CD8-positive, alpha-beta memory T cell (primary cell): ENCODE measurements around the gene TSPYL2. TPM values are rescaled to one million over a fixed set of nuclear protein-coding genes. Genes with fewer than 3 reads are reported as not detected.

Experiments used
- CTCF ChIA-PET: fragments of 350-600 bp; sonication (Branson Sonifier 250); formaldehyde crosslinking; loops from one replicate; lab custom pipeline; 2021; ENCODE audit warnings: antibody characterized with exemption; lab: Charles Lee
- POLR2A ChIA-PET: fragments of 350-600 bp; sonication (Branson Sonifier 250); formaldehyde crosslinking; loops from one replicate; lab custom pipeline; 2021; ENCODE audit warnings: antibody characterized with exemption; lab: Charles Lee
- DNase-seq, 5 donors: peaks; one replicate each; pipeline versions ENCODE4 v3.0.0 to v3.0.0-alpha.2; 2020 to 2022; ENCODE audit warnings: mixed read lengths in 1 of 5
- H3K27ac ChIP-seq: one replicate; pipeline ENCODE4 v1.7.0; 2013; ENCODE audit warnings: low read depth, mild to moderate bottlenecking, low read length, moderate library complexity
- H3K27me3 ChIP-seq: 2 replicates; pipeline ENCODE4 v1.7.0; 2013; ENCODE audit warnings: low read length, mild to moderate bottlenecking; ENCODE audit not compliant: insufficient read depth, poor library complexity, severe bottlenecking
- H3K36me3 ChIP-seq: 2 replicates; pipeline ENCODE4 v1.7.0; 2013; ENCODE audit warnings: mild to moderate bottlenecking, low read length, moderate library complexity; ENCODE audit not compliant: insufficient read depth
- H3K4me1 ChIP-seq: 2 replicates; pipeline ENCODE4 v1.7.0; 2013; ENCODE audit warnings: mild to moderate bottlenecking, low read length, moderate library complexity; ENCODE audit not compliant: insufficient read depth
- H3K4me3 ChIP-seq: 2 replicates; pipeline ENCODE4 v1.7.0; 2013; ENCODE audit warnings: mild to moderate bottlenecking, low read length
- H3K9me3 ChIP-seq: 2 replicates; pipeline ENCODE4 v1.7.0; 2013; ENCODE audit warnings: mild to moderate bottlenecking, low read length
- H3K27ac Mint-ChIP-seq, 8 donors: one replicate each; pipeline ENCODE4 v1.8.0; 2020 to 2021; ENCODE audit warnings: mixed read lengths in 8 of 8, mild to moderate bottlenecking in 6 of 8, inconsistent platforms in 3 of 8, moderate library complexity in 3 of 8
- H3K27me3 Mint-ChIP-seq, 2 donors: one replicate each; pipeline ENCODE4 v1.8.0; 2020 to 2021; ENCODE audit warnings: mixed read lengths in 2 of 2, mild to moderate bottlenecking in 1 of 2, moderate library complexity in 1 of 2
- H3K36me3 Mint-ChIP-seq, 3 donors: one replicate each; pipeline ENCODE4 v1.8.0; 2020 to 2021; ENCODE audit warnings: mixed read lengths in 3 of 3, inconsistent platforms in 1 of 3, mild to moderate bottlenecking in 1 of 3
- H3K4me1 Mint-ChIP-seq, 3 donors: one replicate each; pipeline ENCODE4 v1.8.0; 2020 to 2021; ENCODE audit warnings: mixed read lengths in 3 of 3, inconsistent platforms in 1 of 3, mild to moderate bottlenecking in 1 of 3
- H3K4me3 Mint-ChIP-seq, 7 donors: one replicate each; pipeline ENCODE4 v1.8.0; 2020 to 2021; ENCODE audit warnings: mixed read lengths in 7 of 7, mild to moderate bottlenecking in 6 of 7, moderate library complexity in 4 of 7, inconsistent platforms in 2 of 7
- H3K9me3 Mint-ChIP-seq, 5 donors: one replicate each; pipeline ENCODE4 v1.8.0; 2020 to 2022; ENCODE audit warnings: mixed read lengths in 5 of 5, mild to moderate bottlenecking in 3 of 5, moderate library complexity in 2 of 5, inconsistent platforms in 1 of 5
- polyA plus RNA-seq: library from polyadenylated mRNA; unstranded; fragments of 300-500 nt; fragmentation: Illumina TruSeq; gene quantifications from one replicate; pipeline ENCODE4 v1.2.3, GENCODE V29; 2021
- total RNA-seq, 2 experiments: library from RNA; stranded (reverse); gene quantifications; one replicate each; pipeline ENCODE4 v1.2.3, GENCODE V29; 2021

Gene TSPYL2
- total and polyA plus RNA-seq, 3 experiments from 2014 or later: 23.1 to 47.9 (median 38.4) TPM

DNA sequence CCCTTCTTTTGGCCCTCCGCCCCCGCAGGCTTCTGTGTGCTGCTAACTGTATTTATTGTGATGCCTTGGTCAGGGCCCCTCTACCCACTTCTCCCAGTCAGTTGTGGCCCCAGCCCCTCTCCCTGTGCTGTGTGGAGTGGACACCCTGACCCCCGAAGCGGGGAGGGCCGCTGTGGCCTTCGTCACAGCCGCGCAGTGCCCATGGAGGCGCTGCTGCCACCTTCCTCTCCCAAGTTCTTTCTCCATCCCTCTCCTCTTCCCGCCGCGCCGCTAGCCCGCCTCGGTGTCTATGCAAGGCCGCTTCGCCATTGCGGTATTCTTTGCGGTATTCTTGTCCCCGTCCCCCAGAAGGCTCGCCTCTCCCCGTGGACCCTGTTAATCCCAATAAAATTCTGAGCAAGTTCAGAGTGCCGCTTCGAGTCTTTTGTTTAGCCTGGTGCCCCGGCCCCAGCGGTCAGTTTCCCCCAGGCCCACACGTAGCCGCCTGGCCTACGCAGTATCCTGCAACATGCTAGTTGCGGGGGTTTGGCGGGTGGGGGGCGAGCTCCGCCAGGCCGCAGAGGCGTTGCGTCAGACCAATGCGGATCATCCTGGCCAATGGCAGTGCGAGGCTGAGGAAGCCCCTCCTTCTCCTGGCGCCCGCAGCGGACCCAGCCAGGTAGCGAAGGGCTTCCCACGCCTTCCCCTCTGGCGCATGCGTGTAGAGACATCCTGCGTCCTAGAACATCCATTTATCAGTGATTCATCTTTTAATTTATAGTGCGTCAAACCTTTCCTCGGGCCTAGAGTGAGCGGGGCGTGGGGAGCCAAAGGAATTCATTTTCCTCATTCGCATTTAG, 6.2 kb downstream of the TSPYL2 start:
- DNase-seq: peak; percentile 72 to 90 (median 83)
- peak overlapping the region; percentile 89 to 98 (median 93) for H3K4me3 Mint-ChIP-seq
- H3K4me1 Mint-ChIP-seq: peaks cover 34 to 64% (median 45%) of the 10 kb centered on the region in 3 donors
- Histone ChIP-seq H3K27me3 (no peaks in the 10 kb centered on the region), H3K9me3 (no peaks in the 10 kb centered on the region), H3K4me1 (peaks cover 14% of the 10 kb centered on the region), H3K36me3 (peaks cover 22% of the 10 kb centered on the region), H3K27ac (peak overlapping the region; percentile 80), H3K4me3 (peak overlapping the region; percentile 67)
- H3K27me3 Mint-ChIP-seq: peaks cover 0 to 18% of the 10 kb centered on the region in 2 donors
- CTCF ChIA-PET: interaction anchor here (1.0 to 2.2 kb wide), 3 partner anchors 15 to 16 kb away, joined by 3 to 8 read pairs (median 7); no protein-coding TSS in a partner anchor
- peaks cover 0 to 2% (median 0%) of the 10 kb centered on the region in 5 donors for H3K9me3 Mint-ChIP-seq
- POLR2A ChIA-PET: interaction anchor here (0.5 to 0.8 kb wide), 2 partner anchors 88 to 1321 kb away, joined by 3 read pairs; no protein-coding TSS in a partner anchor
- peaks cover 5 to 54% (median 8%) of the 10 kb centered on the region in 3 donors for H3K36me3 Mint-ChIP-seq
- H3K27ac Mint-ChIP-seq: peak overlapping the region; percentile 96 to 100 (median 99)

DNA sequence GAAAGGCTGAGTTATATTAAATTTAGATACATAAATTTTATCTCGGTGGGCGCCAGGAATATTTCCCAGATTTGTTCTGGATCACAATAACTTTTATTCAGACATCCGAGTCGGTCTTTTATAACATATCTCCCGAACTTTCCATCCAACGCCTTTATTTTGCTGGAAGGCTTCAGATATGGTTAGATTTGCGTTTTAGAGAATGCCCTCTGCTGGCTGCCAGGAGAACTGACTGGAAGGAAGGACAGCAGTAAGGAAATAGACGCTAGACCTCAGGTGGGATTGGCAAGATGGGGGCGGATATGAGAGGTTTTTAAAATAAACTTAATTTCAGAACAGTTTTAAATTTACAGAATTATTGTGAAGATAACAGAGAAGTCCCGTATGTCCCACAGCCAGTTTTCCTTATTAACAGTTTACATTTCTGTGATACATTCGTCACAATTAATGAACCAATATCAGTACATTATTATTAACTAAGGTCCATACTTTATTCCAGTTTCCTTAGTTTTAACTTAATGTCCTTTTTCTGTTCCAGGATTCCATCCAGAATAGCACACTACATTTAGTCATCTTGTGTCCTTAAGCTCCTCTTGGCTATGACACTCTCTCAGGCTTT, 7.2 kb downstream of the TSPYL2 start:
- Histone ChIP-seq H3K27me3 (no peaks in the 10 kb centered on the region), H3K36me3 (peaks cover 16% of the 10 kb centered on the region), H3K4me1 (peaks cover 5% of the 10 kb centered on the region), H3K4me3 (peak overlapping the region; percentile 67), H3K27ac (peak overlapping the region; percentile 80), H3K9me3 (no peaks in the 10 kb centered on the region)
- CTCF ChIA-PET: interaction anchor here (2.1 kb wide), 1 partner anchor 17 kb away, joined by 7 read pairs; no protein-coding TSS in a partner anchor
- peaks cover 5 to 44% (median 6%) of the 10 kb centered on the region in 3 donors for H3K36me3 Mint-ChIP-seq
- peaks cover 24 to 60% (median 35%) of the 10 kb centered on the region in 3 donors for H3K4me1 Mint-ChIP-seq
- POLR2A ChIA-PET: interaction anchor here (0.8 to 1.1 kb wide), 2 partner anchors 8 to 89 kb away, joined by 3 read pairs; partner anchors contain the start of gene TSPYL2
- peak overlapping the region; percentile 96 to 100 (median 99) for H3K27ac Mint-ChIP-seq
- DNase-seq: peak in 4 of 5 donors; percentile 31 to 60 (median 53)
- peak overlapping the region; percentile 89 to 98 (median 93) for H3K4me3 Mint-ChIP-seq
- H3K27me3 Mint-ChIP-seq: peaks cover 0 to 12% of the 10 kb centered on the region in 2 donors
- H3K9me3 Mint-ChIP-seq: peaks cover 0 to 2% (median 0%) of the 10 kb centered on the region in 5 donors

DNA sequence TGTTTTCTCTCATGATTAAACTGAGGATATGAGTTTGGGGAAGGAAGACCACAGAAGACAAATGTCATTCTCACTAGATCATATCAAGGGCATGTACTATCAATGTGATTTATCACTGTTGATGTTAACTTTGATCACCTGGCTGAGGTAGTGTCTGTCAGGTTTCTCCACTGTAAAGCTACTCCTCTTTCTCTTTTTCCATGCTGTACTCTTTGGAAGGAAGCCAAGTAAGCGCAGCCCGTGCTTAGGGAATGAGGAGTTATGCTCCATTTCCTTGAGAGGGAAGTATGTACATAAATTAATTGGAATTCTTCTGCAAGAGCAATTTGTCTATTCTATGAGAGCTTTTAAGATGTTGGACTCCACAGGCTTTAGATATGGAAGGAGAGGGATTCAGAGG, 7.8 kb downstream of the TSPYL2 start:
- Mint-ChIP-seq H3K27me3 (peaks cover 0 to 10% of the 10 kb centered on the region in 2 donors), H3K9me3 (peaks cover 0 to 2% (median 0%) of the 10 kb centered on the region in 5 donors), H3K4me3 (peak overlapping the region in 1 of 7 donors; percentile 19), H3K36me3 (peaks cover 5 to 38% (median 5%) of the 10 kb centered on the region in 3 donors), H3K4me1 (peaks cover 25 to 60% (median 38%) of the 10 kb centered on the region in 3 donors), H3K27ac (no peak overlapping the region)
- ChIA-PET POLR2A (interaction anchor here (1.1 kb wide), 1 partner anchor 8 kb away, joined by 3 read pairs; the partner anchor contains the start of gene TSPYL2), CTCF (interaction anchor here (0.7 to 2.1 kb wide), 2 partner anchors 18 to 168 kb away, joined by 3 to 7 read pairs; no protein-coding TSS in a partner anchor)
- Histone ChIP-seq H3K36me3 (peaks cover 10% of the 10 kb centered on the region), H3K9me3 (no peaks in the 10 kb centered on the region), H3K4me1 (peaks cover 4% of the 10 kb centered on the region), H3K27me3 (no peaks in the 10 kb centered on the region), H3K27ac (no peak overlapping the region), H3K4me3 (no peak overlapping the region)
- no peak for DNase-seq

DNA sequence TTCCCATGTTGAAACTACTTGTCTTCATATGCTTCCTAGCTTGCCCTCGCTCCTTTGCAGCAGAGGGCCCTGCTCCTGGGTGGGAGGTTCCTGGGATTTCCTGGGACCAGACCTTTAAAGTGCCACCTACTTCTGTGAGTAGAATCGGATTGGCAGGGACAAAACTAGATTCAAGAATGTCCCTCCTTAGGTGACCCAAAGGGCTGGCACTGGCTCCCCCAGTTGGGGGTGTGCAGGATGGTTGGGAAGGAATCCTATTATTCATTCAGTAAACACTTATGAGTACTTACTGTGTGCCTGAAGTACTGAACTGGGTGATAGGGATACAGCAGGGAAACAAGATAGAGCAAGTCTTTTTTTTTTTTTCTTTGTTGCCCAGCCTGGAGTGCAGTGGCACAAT, 9.2 kb downstream of the TSPYL2 start:
- Histone ChIP-seq H3K4me1 (peaks cover 7% of the 10 kb centered on the region), H3K4me3 (no peak overlapping the region), H3K9me3 (no peaks in the 10 kb centered on the region), H3K27me3 (no peaks in the 10 kb centered on the region), H3K27ac (no peak overlapping the region), H3K36me3 (no peaks in the 10 kb centered on the region)
- peaks cover 0 to 2% (median 0%) of the 10 kb centered on the region in 5 donors for H3K9me3 Mint-ChIP-seq
- ChIA-PET CTCF (no interaction called here), POLR2A (interaction anchor here (1.0 kb wide), 1 partner anchor 10 kb away, joined by 3 read pairs; the partner anchor contains the start of gene TSPYL2)
- no peak for DNase-seq
- H3K4me1 Mint-ChIP-seq: peaks cover 29 to 57% (median 37%) of the 10 kb centered on the region in 3 donors
- no peak overlapping the region for H3K27ac Mint-ChIP-seq
- H3K27me3 Mint-ChIP-seq: peaks cover 0 to 8% of the 10 kb centered on the region in 2 donors
- peaks cover 0 to 24% (median 0%) of the 10 kb centered on the region in 3 donors for H3K36me3 Mint-ChIP-seq
- no peak overlapping the region for H3K4me3 Mint-ChIP-seq

DNA sequence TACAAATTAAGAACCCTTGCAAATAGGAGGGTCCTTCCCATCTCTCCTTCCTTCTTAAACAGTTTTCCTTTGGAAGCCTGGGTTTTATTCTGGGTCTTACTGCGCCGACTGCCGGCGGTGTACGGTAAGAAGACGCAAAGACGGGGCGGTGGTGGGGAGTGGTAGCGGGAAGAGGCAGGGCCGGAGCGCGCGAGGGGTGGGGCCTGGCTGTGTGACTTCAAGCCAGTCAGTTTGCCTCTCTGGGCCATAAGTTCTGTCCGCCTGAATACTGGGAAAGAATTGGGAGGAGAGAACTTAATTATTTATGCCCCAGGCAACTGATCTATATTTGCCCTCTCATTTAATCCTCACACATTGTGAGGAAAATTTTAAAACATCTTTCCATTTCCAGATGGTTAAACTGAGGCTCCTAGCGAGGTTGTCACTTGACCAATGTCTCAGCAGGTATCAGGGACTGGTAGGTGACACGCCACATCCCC, 11.0 kb downstream of the TSPYL2 start:
- POLR2A ChIA-PET: no interaction called here
- CTCF ChIA-PET: no interaction called here
- peak overlapping the region; percentile 81 for H3K27ac ChIP-seq
- H3K4me1 ChIP-seq: peaks cover 7% of the 10 kb centered on the region
- H3K9me3 ChIP-seq: no peaks in the 10 kb centered on the region
- peak overlapping the region; percentile 83 to 100 (median 89) for H3K4me3 Mint-ChIP-seq
- peak; percentile 63 to 83 (median 70) for DNase-seq
- H3K27ac Mint-ChIP-seq: peak overlapping the region; percentile 80 to 98 (median 90)
- H3K9me3 Mint-ChIP-seq: peaks cover 0 to 2% (median 0%) of the 10 kb centered on the region in 5 donors
- H3K36me3 ChIP-seq: no peaks in the 10 kb centered on the region
- H3K4me3 ChIP-seq: peak overlapping the region; percentile 88
- H3K27me3 Mint-ChIP-seq: peaks cover 0 to 6% of the 10 kb centered on the region in 2 donors
- H3K4me1 Mint-ChIP-seq: peaks cover 25 to 40% (median 30%) of the 10 kb centered on the region in 3 donors
- H3K27me3 ChIP-seq: no peaks in the 10 kb centered on the region
- peaks cover 0 to 8% (median 0%) of the 10 kb centered on the region in 3 donors for H3K36me3 Mint-ChIP-seq

DNA sequence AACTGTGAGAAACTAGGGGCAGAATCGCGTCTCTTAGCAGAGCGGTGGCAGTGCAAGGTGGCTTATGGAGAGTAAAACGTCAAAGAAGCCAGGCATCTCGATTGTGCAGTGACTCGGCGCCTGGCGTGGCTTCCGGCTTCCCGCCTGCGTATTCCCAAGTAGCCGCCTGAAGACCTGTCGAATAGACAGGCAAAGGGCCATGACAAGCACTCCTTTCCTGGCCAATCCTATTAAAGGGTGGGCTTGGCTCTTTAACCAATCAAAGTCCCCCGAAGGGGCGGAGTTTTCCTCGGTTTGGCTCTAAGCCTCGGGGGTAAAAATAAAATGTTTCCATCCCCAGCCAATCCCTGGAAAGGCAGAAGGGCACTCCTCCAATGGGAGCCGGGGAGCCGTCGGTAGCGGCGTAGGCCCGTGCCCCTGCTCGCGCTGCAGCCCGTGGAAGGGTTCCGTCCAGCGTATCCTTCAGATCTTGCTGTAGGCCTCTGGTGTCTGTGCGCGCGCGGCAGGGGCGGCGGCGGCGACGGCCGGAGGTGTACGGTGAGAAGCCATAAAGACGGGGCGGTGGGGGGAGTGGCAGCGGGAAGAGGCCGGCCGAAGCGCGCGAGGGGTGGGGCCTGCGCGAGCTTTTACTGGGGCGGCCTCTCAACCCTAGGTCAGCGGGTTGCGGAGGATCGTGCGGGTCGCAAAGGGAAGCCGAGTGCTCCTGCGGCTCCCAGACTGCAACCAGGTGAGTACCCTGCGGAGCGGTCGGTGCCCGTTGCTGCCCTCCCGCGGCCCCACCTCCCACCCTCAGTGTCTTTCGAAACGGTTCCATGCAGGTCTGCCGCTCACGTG, 11.8 kb downstream of the TSPYL2 start, which contains the start of gene KANTR:
Gene KANTR, plus strand, starts transcription at position 395 of the 834 bp plus-strand sequence. CDS start 30,131 bp downstream, outside the sequence.
- POLR2A ChIA-PET: interaction anchor here (0.6 kb wide), 2 partner anchors 12 to 851 kb away, joined by 3 read pairs; no protein-coding TSS in a partner anchor
- Histone ChIP-seq H3K4me1 (peaks cover 7% of the 10 kb centered on the region), H3K9me3 (no peaks in the 10 kb centered on the region), H3K27me3 (no peaks in the 10 kb centered on the region), H3K27ac (peak within 1 kb of the TSS; percentile 81), H3K36me3 (no peaks in the 10 kb centered on the region), H3K4me3 (peak within 1 kb of the TSS; percentile 88)
- Mint-ChIP-seq H3K27ac (peak within 1 kb of the TSS; percentile 80 to 98 (median 92)), H3K4me3 (peak within 1 kb of the TSS; percentile 83 to 100 (median 89)), H3K36me3 (peaks cover 0 to 2% (median 0%) of the 10 kb centered on the region in 3 donors), H3K9me3 (no peaks in the 10 kb centered on the region), H3K4me1 (peaks cover 18 to 32% (median 23%) of the 10 kb centered on the region in 3 donors), H3K27me3 (no peaks in the 10 kb centered on the region)
- CTCF ChIA-PET: interaction anchor here (1.0 kb wide), 1 partner anchor 22 kb away, joined by 3 read pairs; no protein-coding TSS in a partner anchor
- peak; percentile 65 to 88 (median 84) for DNase-seq
